ENCODE data around the gene TAOK3.
"Not testable (repeated sequence)": the region's sequence is repeated elsewhere in the genome, so short reads cannot be mapped to it uniquely, and the experiment has no call there.

Gene TAOK3

DNA sequence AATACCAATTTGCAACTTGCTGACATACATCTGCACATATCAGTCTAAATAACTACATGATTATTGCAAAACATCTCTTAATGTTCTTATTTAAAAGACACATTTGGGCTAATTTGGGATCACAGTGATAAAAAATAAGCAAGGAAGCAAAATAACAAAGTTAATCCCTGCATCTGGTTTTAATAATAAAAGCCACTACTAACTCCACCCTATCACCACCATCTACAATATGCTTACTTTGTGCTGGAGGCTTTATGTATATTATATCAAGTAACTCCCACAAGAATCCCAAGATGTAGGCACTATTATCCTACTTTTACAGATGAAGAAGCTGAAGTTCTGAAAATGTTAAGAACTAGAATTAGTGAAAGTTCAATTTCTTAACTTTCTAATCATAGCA is 45.7 kb downstream of the TAOK3 start:
- Histone ChIP-seq H3K4me3 (ENCODE audit: low read depth in 1 of 2, low read length in 2 of 2) (no peak overlapping the region), H3K27me3 (ENCODE audit: control insufficient read depth in 1 of 2, insufficient read depth in 2 of 2, low read length in 2 of 2) (no peaks in the 10 kb centered on the region), H3K36me3 (ENCODE audit: control insufficient read depth in 1 of 2, insufficient read depth in 2 of 2, low read length in 2 of 2) (no peaks in the 10 kb centered on the region)

DNA sequence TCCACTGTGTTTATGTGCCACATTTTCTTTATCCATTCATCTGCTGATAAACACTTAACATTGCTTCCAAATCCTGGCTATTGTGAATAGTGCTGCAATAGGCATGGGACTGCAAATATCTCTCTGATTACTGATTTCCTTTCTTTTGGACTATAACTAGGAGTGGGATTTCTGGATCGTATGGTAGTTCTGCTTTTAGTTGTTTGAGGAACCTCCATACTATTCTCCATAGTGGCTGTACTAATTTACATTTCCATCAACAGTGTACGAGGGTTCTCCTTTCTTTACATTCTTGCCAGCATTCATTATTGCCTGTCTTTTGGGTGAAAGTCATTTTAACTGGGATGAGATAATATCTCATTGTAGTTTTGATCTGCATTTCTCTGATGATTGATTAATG is 47.6 kb downstream of the TAOK3 start:
- no peak overlapping the region for H3K27ac ChIP-seq (ENCODE audit: low read depth, low read length)
- H3K27me3 ChIP-seq (ENCODE audit: control insufficient read depth in 1 of 2, insufficient read depth in 2 of 2, low read length in 2 of 2): no peaks in the 10 kb centered on the region
- no peaks in the 10 kb centered on the region for H3K36me3 ChIP-seq (ENCODE audit: control insufficient read depth in 1 of 2, insufficient read depth in 2 of 2, low read length in 2 of 2)
- no peak overlapping the region for H3K4me3 ChIP-seq (ENCODE audit: low read depth in 1 of 2, low read length in 2 of 2)
- H3K4me1 ChIP-seq (ENCODE audit: control insufficient read depth in 1 of 2, insufficient read depth in 2 of 2, low read length in 2 of 2): peaks cover 0 to under 1% of the 10 kb centered on the region in 2 donors
- no peak overlapping the region for H3K9ac ChIP-seq (ENCODE audit: low read depth in 1 of 2, low read length in 2 of 2)
- no peaks in the 10 kb centered on the region for H3K9me3 ChIP-seq (ENCODE audit: control insufficient read depth in 1 of 2, low read length in 2 of 2)

More for the DNA sequence above, 45.7 kb downstream of the TAOK3 start:
- peaks cover 8 to 9% of the 10 kb centered on the region in 2 donors for H3K4me1 ChIP-seq (ENCODE audit: control insufficient read depth in 1 of 2, insufficient read depth in 2 of 2, low read length in 2 of 2)
- no peak overlapping the region for H3K27ac ChIP-seq (ENCODE audit: low read depth, low read length)
- no peaks in the 10 kb centered on the region for H3K9me3 ChIP-seq (ENCODE audit: control insufficient read depth in 1 of 2, low read length in 2 of 2)
- no peak overlapping the region for H3K9ac ChIP-seq (ENCODE audit: low read depth in 1 of 2, low read length in 2 of 2)

GRCh38 chr12:118319627-118320026 is 53.1 kb downstream of the TAOK3 start:
- Histone ChIP-seq H3K4me3 (ENCODE audit: low read depth in 1 of 2, low read length in 2 of 2) (no peak overlapping the region), H3K27me3 (ENCODE audit: control insufficient read depth in 1 of 2, insufficient read depth in 2 of 2, low read length in 2 of 2) (no peaks in the 10 kb centered on the region), H3K36me3 (ENCODE audit: control insufficient read depth in 1 of 2, insufficient read depth in 2 of 2, low read length in 2 of 2) (no peaks in the 10 kb centered on the region), H3K9ac (ENCODE audit: low read depth in 1 of 2, low read length in 2 of 2) (no peak overlapping the region), H3K27ac (ENCODE audit: low read depth, low read length) (no peak overlapping the region), H3K9me3 (ENCODE audit: control insufficient read depth in 1 of 2, low read length in 2 of 2) (no peaks in the 10 kb centered on the region), H3K4me1 (ENCODE audit: control insufficient read depth in 1 of 2, insufficient read depth in 2 of 2, low read length in 2 of 2) (no peaks in the 10 kb centered on the region)

DNA sequence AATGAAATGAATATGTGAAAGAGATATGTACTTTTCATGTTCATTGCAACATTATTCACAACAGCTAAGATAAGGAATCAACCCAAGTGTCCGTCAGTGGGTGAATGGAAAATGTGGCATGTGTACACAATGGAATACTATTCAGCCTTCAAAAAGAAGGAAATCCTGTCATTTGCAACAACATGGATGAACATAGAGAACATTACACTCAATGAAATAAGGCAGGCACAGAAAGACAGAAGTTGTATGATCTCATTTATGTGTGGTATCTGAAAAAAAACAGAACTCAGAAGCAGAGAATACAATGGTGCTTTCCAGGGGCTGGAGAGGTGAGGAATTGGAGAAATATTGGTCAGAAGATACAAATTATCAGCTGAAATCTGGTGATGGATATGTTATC is 54.0 kb downstream of the TAOK3 start:
- no peak overlapping the region for H3K4me3 ChIP-seq (ENCODE audit: low read depth in 1 of 2, low read length in 2 of 2)
- H3K4me1 ChIP-seq (ENCODE audit: control insufficient read depth in 1 of 2, insufficient read depth in 2 of 2, low read length in 2 of 2): no peaks in the 10 kb centered on the region
- H3K36me3 ChIP-seq (ENCODE audit: control insufficient read depth in 1 of 2, insufficient read depth in 2 of 2, low read length in 2 of 2): no peaks in the 10 kb centered on the region

DNA sequence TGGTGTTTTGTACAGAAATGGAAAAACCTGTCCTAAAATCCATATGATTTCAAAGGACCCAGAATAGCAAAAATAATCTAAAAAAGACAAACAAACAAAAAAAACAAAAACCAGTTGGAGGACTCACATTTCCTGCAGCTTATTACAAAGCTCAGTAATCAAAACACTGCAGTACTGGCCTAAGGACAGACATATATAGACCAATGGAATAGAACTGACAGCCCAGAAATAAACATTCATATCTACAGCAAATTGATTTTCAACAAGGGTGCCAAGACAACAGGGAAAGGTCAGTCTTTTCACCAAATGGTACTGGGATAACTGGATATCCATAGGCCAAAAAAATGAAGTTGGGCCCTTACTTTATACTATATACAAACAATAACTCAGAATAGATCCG is 55.0 kb downstream of the TAOK3 start:
- H3K4me1 ChIP-seq (ENCODE audit: control insufficient read depth in 1 of 2, insufficient read depth in 2 of 2, low read length in 2 of 2): no peaks in the 10 kb centered on the region
- H3K27me3 ChIP-seq (ENCODE audit: control insufficient read depth in 1 of 2, insufficient read depth in 2 of 2, low read length in 2 of 2): no peaks in the 10 kb centered on the region
- no peak overlapping the region for H3K27ac ChIP-seq (ENCODE audit: low read depth, low read length)
- no peak overlapping the region for H3K9ac ChIP-seq (ENCODE audit: low read depth in 1 of 2, low read length in 2 of 2)
- H3K9me3 ChIP-seq (ENCODE audit: control insufficient read depth in 1 of 2, low read length in 2 of 2): no peaks in the 10 kb centered on the region
- H3K36me3 ChIP-seq (ENCODE audit: control insufficient read depth in 1 of 2, insufficient read depth in 2 of 2, low read length in 2 of 2): no peaks in the 10 kb centered on the region
- no peak overlapping the region for H3K4me3 ChIP-seq (ENCODE audit: low read depth in 1 of 2, low read length in 2 of 2)

More for the DNA sequence above, 54.0 kb downstream of the TAOK3 start:
- Histone ChIP-seq H3K27ac (ENCODE audit: low read depth, low read length) (no peak overlapping the region), H3K27me3 (ENCODE audit: control insufficient read depth in 1 of 2, insufficient read depth in 2 of 2, low read length in 2 of 2) (no peaks in the 10 kb centered on the region), H3K9me3 (ENCODE audit: control insufficient read depth in 1 of 2, low read length in 2 of 2) (no peaks in the 10 kb centered on the region), H3K9ac (ENCODE audit: low read depth in 1 of 2, low read length in 2 of 2) (no peak overlapping the region)

GRCh38 chr12:118315821-118316220 is 56.9 kb downstream of the TAOK3 start:
- Histone ChIP-seq H3K9me3 (ENCODE audit: control insufficient read depth in 1 of 2, low read length in 2 of 2) (no peaks in the 10 kb centered on the region), H3K27me3 (ENCODE audit: control insufficient read depth in 1 of 2, insufficient read depth in 2 of 2, low read length in 2 of 2) (no peaks in the 10 kb centered on the region), H3K36me3 (ENCODE audit: control insufficient read depth in 1 of 2, insufficient read depth in 2 of 2, low read length in 2 of 2) (no peaks in the 10 kb centered on the region), H3K4me1 (ENCODE audit: control insufficient read depth in 1 of 2, insufficient read depth in 2 of 2, low read length in 2 of 2) (no peaks in the 10 kb centered on the region), H3K9ac (ENCODE audit: low read depth in 1 of 2, low read length in 2 of 2) (no peak overlapping the region), H3K27ac (ENCODE audit: low read depth, low read length) (no peak overlapping the region), H3K4me3 (ENCODE audit: low read depth in 1 of 2, low read length in 2 of 2) (no peak overlapping the region)

GRCh38 chr12:118312578-118312977 is 60.1 kb downstream of the TAOK3 start:
- Histone ChIP-seq H3K27me3 (ENCODE audit: control insufficient read depth in 1 of 2, insufficient read depth in 2 of 2, low read length in 2 of 2) (no peaks in the 10 kb centered on the region), H3K4me3 (ENCODE audit: low read depth in 1 of 2, low read length in 2 of 2) (no peak overlapping the region), H3K9me3 (ENCODE audit: control insufficient read depth in 1 of 2, low read length in 2 of 2) (no peaks in the 10 kb centered on the region), H3K4me1 (ENCODE audit: control insufficient read depth in 1 of 2, insufficient read depth in 2 of 2, low read length in 2 of 2) (peaks cover 0 to 4% of the 10 kb centered on the region in 2 donors), H3K36me3 (ENCODE audit: control insufficient read depth in 1 of 2, insufficient read depth in 2 of 2, low read length in 2 of 2) (no peaks in the 10 kb centered on the region), H3K27ac (ENCODE audit: low read depth, low read length) (no peak overlapping the region), H3K9ac (ENCODE audit: low read depth in 1 of 2, low read length in 2 of 2) (no peak overlapping the region)

GRCh38 chr12:118311666-118312065 is 61.0 kb downstream of the TAOK3 start:
- Histone ChIP-seq H3K9ac (ENCODE audit: low read depth in 1 of 2, low read length in 2 of 2) (no peak overlapping the region), H3K4me1 (ENCODE audit: control insufficient read depth in 1 of 2, insufficient read depth in 2 of 2, low read length in 2 of 2) (peaks cover 6 to 9% of the 10 kb centered on the region in 2 donors)

DNA sequence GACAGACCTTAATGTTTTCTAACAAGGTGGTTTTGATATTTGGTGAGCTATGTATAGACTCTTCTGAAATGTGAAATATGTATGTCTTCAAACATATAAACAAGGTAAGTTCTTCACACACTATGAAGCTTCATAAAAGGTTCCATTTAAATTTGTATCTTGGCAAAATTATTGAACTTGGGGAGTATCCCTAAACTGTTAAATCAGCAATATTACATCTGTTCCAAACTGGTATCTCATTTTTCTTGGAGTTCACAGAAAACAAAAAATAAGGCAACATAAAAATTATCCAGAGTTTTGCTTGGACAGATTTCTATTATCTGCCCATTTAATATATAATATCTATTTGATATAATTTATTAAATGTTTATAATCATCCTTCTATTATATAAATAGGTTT is 62.4 kb downstream of the TAOK3 start:
- no peaks in the 10 kb centered on the region for H3K27me3 ChIP-seq (ENCODE audit: control insufficient read depth in 1 of 2, insufficient read depth in 2 of 2, low read length in 2 of 2)
- H3K4me3 ChIP-seq (ENCODE audit: low read depth in 1 of 2, low read length in 2 of 2): no peak overlapping the region
- peaks cover 6 to 11% of the 10 kb centered on the region in 2 donors for H3K4me1 ChIP-seq (ENCODE audit: control insufficient read depth in 1 of 2, insufficient read depth in 2 of 2, low read length in 2 of 2)
- H3K9ac ChIP-seq (ENCODE audit: low read depth in 1 of 2, low read length in 2 of 2): no peak overlapping the region
- H3K36me3 ChIP-seq (ENCODE audit: control insufficient read depth in 1 of 2, insufficient read depth in 2 of 2, low read length in 2 of 2): no peaks in the 10 kb centered on the region
- no peaks in the 10 kb centered on the region for H3K9me3 ChIP-seq (ENCODE audit: control insufficient read depth in 1 of 2, low read length in 2 of 2)
- H3K27ac ChIP-seq (ENCODE audit: low read depth, low read length): no peak overlapping the region

More at GRCh38 chr12:118311666-118312065, 61.0 kb downstream of the TAOK3 start:
- no peak overlapping the region for H3K27ac ChIP-seq (ENCODE audit: low read depth, low read length)
- H3K4me3 ChIP-seq (ENCODE audit: low read depth in 1 of 2, low read length in 2 of 2): no peak overlapping the region
- H3K36me3 ChIP-seq (ENCODE audit: control insufficient read depth in 1 of 2, insufficient read depth in 2 of 2, low read length in 2 of 2): no peaks in the 10 kb centered on the region
- no peaks in the 10 kb centered on the region for H3K9me3 ChIP-seq (ENCODE audit: control insufficient read depth in 1 of 2, low read length in 2 of 2)
- no peaks in the 10 kb centered on the region for H3K27me3 ChIP-seq (ENCODE audit: control insufficient read depth in 1 of 2, insufficient read depth in 2 of 2, low read length in 2 of 2)

GRCh38 chr12:118308006-118308405 is 64.7 kb downstream of the TAOK3 start:
- H3K27me3 ChIP-seq (ENCODE audit: control insufficient read depth in 1 of 2, insufficient read depth in 2 of 2, low read length in 2 of 2); H3K9ac ChIP-seq (ENCODE audit: low read depth in 1 of 2, low read length in 2 of 2); H3K36me3 ChIP-seq (ENCODE audit: control insufficient read depth in 1 of 2, insufficient read depth in 2 of 2, low read length in 2 of 2); H3K27ac ChIP-seq (ENCODE audit: low read depth, low read length); H3K9me3 ChIP-seq (ENCODE audit: control insufficient read depth in 1 of 2, low read length in 2 of 2): not testable (repeated sequence)
- Histone ChIP-seq H3K4me1 (ENCODE audit: control insufficient read depth in 1 of 2, insufficient read depth in 2 of 2, low read length in 2 of 2) (peaks cover 6 to 11% of the 10 kb centered on the region in 2 donors), H3K4me3 (ENCODE audit: low read depth in 1 of 2, low read length in 2 of 2) (peak overlapping the region in 1 of 2 donors; percentile 4)

Data from duodenal mucosa (tissue), 2 donors.